ENCODE results near the gene SUPV3L1.
A peak's percentile ranks its signal among the peaks of the same experiment; 100 is the strongest.
"Not testable (repeated sequence)": the region's sequence is repeated elsewhere in the genome, so short reads cannot be mapped to it uniquely, and the experiment has no call there.

SUPV3L1 gene
- long read RNA-seq, donor 1, transcript SUPV3L1-201 (15 exons, 2,484 nt) = major isoform, 6 of 11 reads
- long read RNA-seq, donor 1, partial matches to known transcripts = 0 of 11 reads
- long read RNA-seq, donor 1, other reads (novel, unspliced or antisense) = 0 of 11 reads
- long read RNA-seq, donor 2, partial matches to known transcripts = 0 of 3 reads
- long read RNA-seq, donor 2, other reads (novel, unspliced or antisense) = 0 of 3 reads
- long read RNA-seq, donor 3, partial matches to known transcripts = 0 of 2 reads
- long read RNA-seq, donor 3, other reads (novel, unspliced or antisense) = 0 of 2 reads
- long read RNA-seq, donor 4, partial matches to known transcripts = 5 of 13 reads
- long read RNA-seq, donor 4, other reads (novel, unspliced or antisense) = 0 of 13 reads
- long read RNA-seq, donor 5, transcript SUPV3L1-201 (15 exons, 2,484 nt) = major isoform, 8 of 11 reads
- long read RNA-seq, donor 5, partial matches to known transcripts = 0 of 11 reads
- long read RNA-seq, donor 5, other reads (novel, unspliced or antisense) = 0 of 11 reads
- long read RNA-seq, donor 6, partial matches to known transcripts = 0 of 4 reads
- long read RNA-seq, donor 6, other reads (novel, unspliced or antisense) = 0 of 4 reads
- long read RNA-seq, donor 7, transcript SUPV3L1-201 (15 exons, 2,484 nt) = major isoform, 5 of 9 reads
- long read RNA-seq, donor 7, partial matches to known transcripts = 0 of 9 reads
- long read RNA-seq, donor 7, other reads (novel, unspliced or antisense) = 0 of 9 reads
- long read RNA-seq, donor 8, partial matches to known transcripts = 0 of 5 reads
- long read RNA-seq, donor 8, other reads (novel, unspliced or antisense) = 0 of 5 reads

- DNase-seq = peak; percentile 99
Observed at GRCh38 chr10:69179743-69180524, at the start of gene SUPV3L1. TSS of gene SUPV3L1 (plus strand) at chr10:69180234. CDS start at chr10:69180292, 58 bp downstream.

- DNase-seq = no peak
Observed at GRCh38 chr10:69130251-69130650, 49.8 kb upstream of the SUPV3L1 start.

GRCh38 chr10:69139961-69140360 lies 40.1 kb upstream of the SUPV3L1 start:
- DNase-seq = no peak

GRCh38 chr10:69141304-69141703 lies 38.7 kb upstream of the SUPV3L1 start:
- no peak for DNase-seq

- DNase-seq = not testable (repeated sequence)
Observed at GRCh38 chr10:69142074-69142473, 38.0 kb upstream of the SUPV3L1 start.

- DNase-seq = no peak
Observed at GRCh38 chr10:69142983-69143382, 37.1 kb upstream of the SUPV3L1 start.

GRCh38 chr10:69145329-69145728 lies 34.7 kb upstream of the SUPV3L1 start:
- no peak for DNase-seq

- no peak for DNase-seq
Observed at GRCh38 chr10:69145864-69146263, 34.2 kb upstream of the SUPV3L1 start.

GRCh38 chr10:69146759-69147158 lies 33.3 kb upstream of the SUPV3L1 start:
- DNase-seq = no peak

GRCh38 chr10:69151984-69152383 lies 28.1 kb upstream of the SUPV3L1 start:
- no peak for DNase-seq

DNA sequence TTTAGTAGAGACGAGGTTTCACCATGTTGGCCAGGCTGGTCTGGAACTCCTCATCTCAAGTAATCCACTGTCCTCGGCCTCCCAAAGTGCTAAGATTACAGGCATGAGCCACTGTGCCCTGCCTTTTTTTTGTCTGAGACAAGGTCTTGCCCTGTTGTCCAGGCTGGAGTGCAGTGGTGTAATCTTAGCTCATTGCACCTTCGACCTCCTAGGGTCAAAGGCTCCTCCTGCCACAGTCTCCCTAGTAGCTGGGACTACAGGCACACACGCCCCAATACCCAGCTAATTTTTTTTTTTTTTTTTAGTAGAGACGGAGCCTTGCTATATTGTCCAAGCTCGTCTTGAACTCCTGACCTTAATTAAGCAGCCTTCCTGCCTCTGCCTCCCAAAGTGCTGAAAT lies 26.8 kb upstream of the SUPV3L1 start:
- no peak for DNase-seq

DNA sequence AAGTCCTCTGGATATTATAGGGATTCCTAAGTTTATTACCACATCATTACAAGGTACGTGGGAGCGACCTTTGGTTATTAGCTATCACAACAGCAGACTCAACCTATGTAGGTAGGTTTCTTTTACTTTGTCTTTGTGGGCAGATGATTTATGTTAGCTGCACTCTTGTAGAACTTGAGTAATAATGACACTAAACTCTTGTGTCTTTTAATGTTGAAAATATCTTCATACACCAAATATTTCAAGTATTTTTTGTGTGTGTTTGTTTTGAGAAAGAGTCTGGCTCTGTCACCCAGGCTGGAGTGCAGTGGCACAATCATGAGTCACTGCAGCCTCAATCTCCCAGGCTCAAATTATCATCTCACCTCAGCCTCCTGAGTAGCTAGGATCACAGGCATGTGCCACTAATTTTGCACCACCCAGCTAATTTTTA lies 19.2 kb upstream of the SUPV3L1 start:
- no peak for DNase-seq

DNA sequence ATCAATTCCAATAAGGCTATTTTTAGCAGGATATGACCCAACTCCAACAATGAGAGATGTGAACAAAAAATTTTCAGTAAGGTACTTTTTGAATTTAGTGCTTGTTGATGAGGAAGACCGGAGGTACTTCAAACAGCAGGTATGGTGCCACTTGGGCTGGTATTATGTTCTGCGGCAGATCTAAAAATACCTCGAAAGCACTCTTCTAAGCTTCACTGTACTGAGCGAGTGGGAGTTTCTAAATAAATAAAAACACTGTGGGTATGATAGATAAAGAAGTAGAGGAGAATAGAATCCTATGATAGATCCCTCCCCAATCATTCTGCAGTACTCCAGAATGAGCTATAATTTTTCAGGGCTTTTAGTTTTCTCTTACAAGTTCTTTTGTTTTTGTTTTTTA lies 11.5 kb upstream of the SUPV3L1 start:
- no peak for DNase-seq

- DNase-seq = no peak
Observed at GRCh38 chr10:69172241-69172982, 7.6 kb upstream of the SUPV3L1 start.

DNA sequence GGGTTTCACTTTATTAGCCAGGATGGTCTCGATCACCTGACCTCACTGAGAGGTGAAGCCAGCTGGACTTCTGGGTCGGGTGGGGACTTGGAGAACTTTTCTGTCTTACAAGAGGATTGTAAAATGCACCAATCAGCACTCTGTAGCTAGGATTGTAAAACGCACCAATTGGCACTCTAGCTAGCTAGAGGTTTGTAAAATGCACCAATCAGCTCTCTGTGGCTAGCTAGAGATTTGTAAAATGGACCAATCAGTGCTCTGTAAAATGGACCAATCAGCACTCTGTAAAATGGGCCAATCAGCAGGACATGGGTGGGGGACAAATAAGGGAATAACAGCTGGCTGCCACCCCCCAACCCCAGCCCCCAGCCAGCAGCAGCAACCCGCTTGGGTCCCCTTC lies 4.7 kb upstream of the SUPV3L1 start:
- DNase-seq = not testable (repeated sequence)

DNA sequence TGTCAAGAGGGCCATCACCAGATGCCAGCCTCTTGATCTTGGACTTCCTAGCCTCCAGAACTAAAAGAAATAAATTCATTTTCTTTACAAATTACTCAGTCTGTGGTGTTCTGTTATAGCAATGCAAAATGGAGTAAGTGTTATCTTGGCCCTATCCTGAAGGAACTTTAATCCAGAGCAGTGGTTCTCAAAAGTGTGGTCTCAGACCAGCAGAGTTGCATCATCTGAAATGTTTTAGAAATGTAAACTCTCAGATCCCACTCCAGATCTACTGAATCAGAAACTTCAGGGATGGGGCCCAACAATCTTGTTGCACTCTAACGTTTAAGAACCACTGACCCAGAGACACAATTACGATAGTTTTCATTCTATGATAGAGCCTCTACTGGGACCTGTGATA lies 3.2 kb upstream of the SUPV3L1 start:
- no peak for DNase-seq

- DNase-seq = no peak
Observed at GRCh38 chr10:69179089-69179742, 818 bp upstream of the SUPV3L1 start.

- no peak for DNase-seq
Observed at GRCh38 chr10:69180525-69181204, 631 bp downstream of the SUPV3L1 start.

DNA sequence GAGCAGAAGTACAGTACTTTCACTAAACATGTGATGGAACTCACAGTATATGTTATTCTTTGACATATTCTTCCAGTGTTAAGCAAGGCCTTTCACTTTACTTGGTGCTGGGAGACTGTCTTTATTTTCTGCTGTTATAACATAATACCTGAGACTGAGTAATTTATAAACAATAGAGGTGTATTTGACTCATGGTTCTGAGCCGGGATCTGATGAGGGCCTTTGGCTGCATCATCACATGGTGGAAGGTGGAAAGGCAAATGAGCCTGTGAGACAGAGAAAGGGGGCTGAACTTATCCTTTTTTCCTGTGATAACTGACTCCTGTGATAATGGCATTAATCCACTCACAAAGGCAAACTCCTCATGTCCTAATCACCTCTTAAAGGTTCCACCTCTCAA lies 1.4 kb downstream of the SUPV3L1 start:
- DNase-seq = no peak

GRCh38 chr10:69182005-69182404 lies 2.0 kb downstream of the SUPV3L1 start:
- no peak for DNase-seq

DNA sequence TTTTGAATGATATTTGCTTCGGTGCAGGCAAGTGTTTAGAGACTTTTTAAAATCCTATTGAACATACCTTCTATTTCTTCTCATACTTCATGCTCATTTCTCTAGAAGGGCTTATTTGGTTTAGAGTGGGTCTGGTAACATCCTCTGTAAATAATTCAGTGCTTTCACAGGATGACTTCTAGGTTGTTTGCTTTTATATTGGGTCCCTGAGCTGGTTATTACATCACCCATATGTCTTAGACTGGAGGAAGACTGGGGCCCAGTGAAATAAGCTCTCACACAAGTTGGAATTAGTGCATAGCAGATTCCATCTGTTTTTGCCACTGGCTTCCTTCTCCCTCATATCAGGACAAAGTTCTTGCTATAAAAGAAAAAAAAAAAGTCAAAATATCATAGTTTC lies 6.5 kb downstream of the SUPV3L1 start:
- DNase-seq = no peak
